Calu3 (cell line): ENCODE measurements around the gene GCNT2. TPM values are rescaled to one million over a fixed set of nuclear protein-coding genes. Genes with fewer than 3 reads are reported as not detected.

Source experiments
- BruUV-seq: library from RNA; stranded (reverse); fragments of 400-500 nt; replicated peaks from 2 replicates; lab custom pipeline; 2021; lab: Mats Ljungman, UMichigan
- CTCF ChIA-PET: fragments of 300-600 bp; sonication (Branson Sonifier 250); formaldehyde crosslinking; loops from one replicate; lab custom pipeline; 2022; ENCODE audit warnings: antibody characterized with exemption; lab: Charles Lee
- DNase-seq: peaks from one replicate; pipeline ENCODE4 v3.0.0; 2022
- H3K27ac Mint-ChIP-seq: one replicate; pipeline ENCODE4 v1.8.0; 2022; ENCODE audit warnings: mixed read lengths; ENCODE audit not compliant: unreplicated experiment
- H3K27me3 Mint-ChIP-seq: one replicate; pipeline ENCODE4 v1.8.0; 2022; ENCODE audit warnings: mixed read lengths; ENCODE audit not compliant: unreplicated experiment
- H3K36me3 Mint-ChIP-seq: one replicate; pipeline ENCODE4 v1.8.0; 2022; ENCODE audit warnings: mild to moderate bottlenecking, moderate library complexity, mixed read lengths; ENCODE audit not compliant: insufficient read depth, unreplicated experiment
- H3K4me1 Mint-ChIP-seq: one replicate; pipeline ENCODE4 v1.8.0; 2022; ENCODE audit warnings: mild to moderate bottlenecking, low read depth, mixed read lengths; ENCODE audit not compliant: unreplicated experiment
- H3K4me3 Mint-ChIP-seq: one replicate; pipeline ENCODE4 v1.8.0; 2022; ENCODE audit warnings: mild to moderate bottlenecking, low read depth, moderate library complexity, mixed read lengths; ENCODE audit not compliant: unreplicated experiment
- H3K9me3 Mint-ChIP-seq: one replicate; pipeline ENCODE4 v1.8.0; 2022; ENCODE audit warnings: low read depth, mixed read lengths; ENCODE audit not compliant: unreplicated experiment
- CTCF ChIP-seq: fragments of 200-600 bp; IDR thresholded peaks from one replicate; pipeline ENCODE4 v1.8.0; 2022; ENCODE audit warnings: antibody characterized with exemption; ENCODE audit not compliant: unreplicated experiment
- intact Hi-C: fragments of 100-400 bp; cut with micrococcal nuclease; formaldehyde crosslinking; loops from one replicate; pipeline ENCODE4 v1.10.0; 2022; ENCODE audit not compliant: unreplicated experiment
- total RNA-seq: library from RNA; stranded (reverse); gene quantifications from 2 replicates; pipeline ENCODE4 v1.2.3, GENCODE V29; 2022

Gene GCNT2
- total RNA-seq, 1 experiment from 2014 or later: 18.0 TPM

GRCh38 chr6:10585209-10585845 is 64.2 kb downstream of the GCNT2 start:
- no peaks in the 10 kb centered on the region for H3K9me3 Mint-ChIP-seq
- CTCF ChIA-PET: no interaction called here
- H3K4me1 Mint-ChIP-seq: no peaks in the 10 kb centered on the region
- peaks cover 3% of the 10 kb centered on the region for H3K36me3 Mint-ChIP-seq
- no peak overlapping the region for H3K4me3 Mint-ChIP-seq
- H3K27ac Mint-ChIP-seq: no peak overlapping the region
- no peak for TF ChIP-seq CTCF
- no peaks in the 10 kb centered on the region for H3K27me3 Mint-ChIP-seq
- BruUV-seq: no TSS peak
- DNase-seq: no peak
- intact Hi-C loops: no loop called here

DNA sequence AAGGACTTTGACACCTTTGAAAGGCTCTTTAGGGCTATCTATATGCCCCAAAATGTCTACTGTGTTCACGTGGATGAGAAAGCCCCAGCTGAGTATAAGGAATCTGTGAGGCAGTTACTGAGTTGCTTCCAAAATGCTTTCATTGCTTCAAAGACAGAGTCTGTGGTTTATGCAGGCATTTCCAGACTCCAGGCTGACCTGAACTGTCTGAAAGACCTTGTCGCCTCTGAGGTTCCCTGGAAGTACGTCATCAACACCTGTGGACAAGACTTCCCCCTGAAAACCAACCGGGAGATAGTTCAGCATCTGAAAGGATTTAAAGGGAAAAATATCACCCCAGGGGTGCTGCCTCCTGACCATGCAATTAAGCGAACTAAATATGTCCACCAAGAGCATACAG is 65.2 kb downstream of the GCNT2 start:
- H3K9me3 Mint-ChIP-seq: no peaks in the 10 kb centered on the region
- H3K4me3 Mint-ChIP-seq: no peak overlapping the region
- no peaks in the 10 kb centered on the region for H3K27me3 Mint-ChIP-seq
- TF ChIP-seq CTCF: no peak
- no peaks in the 10 kb centered on the region for H3K36me3 Mint-ChIP-seq
- H3K4me1 Mint-ChIP-seq: no peaks in the 10 kb centered on the region
- CTCF ChIA-PET: no interaction called here
- no TSS peak for BruUV-seq
- no peak overlapping the region for H3K27ac Mint-ChIP-seq
- no peak for DNase-seq
- intact Hi-C loops: no loop called here

DNA sequence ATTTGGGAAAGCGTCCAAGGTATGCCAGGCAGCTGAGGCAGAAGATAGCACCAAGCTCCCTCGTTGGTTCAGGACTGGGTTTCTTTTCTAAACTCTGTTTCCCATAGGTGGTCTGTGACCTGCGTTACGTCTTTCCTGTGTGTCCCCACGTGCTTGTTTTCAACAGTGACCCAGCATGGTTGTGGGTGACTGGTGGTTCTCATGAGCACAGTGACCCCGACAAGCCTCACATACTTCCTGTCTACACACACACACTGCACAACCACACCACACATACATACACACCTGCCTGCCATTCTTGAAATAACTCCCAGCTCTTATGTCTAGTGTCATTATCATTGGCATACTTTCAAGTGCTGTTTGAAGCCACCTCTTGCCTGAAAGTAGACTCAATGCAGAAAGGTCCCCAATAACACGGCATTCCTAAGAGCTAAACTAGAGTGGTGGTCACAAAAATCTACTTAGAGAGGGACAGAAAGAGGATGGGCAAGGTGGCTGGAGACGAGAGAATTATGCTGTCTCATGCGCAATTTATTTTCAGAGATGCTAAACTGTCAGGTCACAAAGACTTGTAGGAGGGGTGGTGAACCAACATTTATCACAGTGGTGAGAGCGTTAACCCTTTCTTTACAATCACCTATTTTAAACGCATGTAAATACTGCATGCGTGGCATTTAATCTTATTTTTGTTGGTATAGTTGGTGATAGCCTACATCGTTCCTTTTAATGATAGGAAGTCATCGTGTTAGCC is 66.7 kb downstream of the GCNT2 start:
- H3K36me3 Mint-ChIP-seq: no peaks in the 10 kb centered on the region
- BruUV-seq: no TSS peak
- no peak overlapping the region for H3K27ac Mint-ChIP-seq
- no peak overlapping the region for H3K4me3 Mint-ChIP-seq
- no peaks in the 10 kb centered on the region for H3K9me3 Mint-ChIP-seq
- H3K27me3 Mint-ChIP-seq: no peaks in the 10 kb centered on the region
- CTCF ChIA-PET: no interaction called here
- DNase-seq: no peak
- intact Hi-C loops: no loop called here
- TF ChIP-seq CTCF: no peak
- no peaks in the 10 kb centered on the region for H3K4me1 Mint-ChIP-seq

- no peak overlapping the region for H3K27ac Mint-ChIP-seq
- H3K27me3 Mint-ChIP-seq: no peaks in the 10 kb centered on the region
- H3K36me3 Mint-ChIP-seq: no peaks in the 10 kb centered on the region
- DNase-seq: no peak
- no peak overlapping the region for H3K4me3 Mint-ChIP-seq
- intact Hi-C loops: no loop called here
- no peak for TF ChIP-seq CTCF
- no peaks in the 10 kb centered on the region for H3K4me1 Mint-ChIP-seq
- CTCF ChIA-PET: no interaction called here
- no peaks in the 10 kb centered on the region for H3K9me3 Mint-ChIP-seq
- no TSS peak for BruUV-seq
These were observed 67.6 kb downstream of the GCNT2 start for GRCh38 chr6:10588562-10589428.
